H9 (cell line): ENCODE results near the gene PITX3. TPM values are rescaled to one million over a fixed set of nuclear protein-coding genes. Genes with fewer than 3 reads are reported as not detected.

Experiments used
- DNase-seq: peaks from one replicate; pipeline ENCODE4 v3.0.0-alpha.2; 2017
- H2AFZ ChIP-seq: one replicate; pipeline ENCODE4 v1.6.1; 2013; ENCODE audit warnings: mild to moderate bottlenecking, low read length, control low read depth, moderate library complexity
- H2AK5ac ChIP-seq: 2 replicates; pipeline ENCODE4 v1.6.1; 2013; ENCODE audit warnings: low read length, control low read depth, mixed read lengths; ENCODE audit not compliant: insufficient read length
- H2BK120ac ChIP-seq: one replicate; pipeline ENCODE4 v1.6.1; 2013; ENCODE audit warnings: low read depth, mild to moderate bottlenecking, low read length, control low read depth, inconsistent platforms; ENCODE audit not compliant: poor library complexity, severe bottlenecking
- H2BK12ac ChIP-seq: 2 replicates; pipeline ENCODE4 v1.6.1; 2013; ENCODE audit warnings: low read length, control low read depth, mixed read lengths, low read depth; ENCODE audit not compliant: insufficient read length
- H2BK15ac ChIP-seq: 2 replicates; pipeline ENCODE4 v1.6.1; 2013; ENCODE audit warnings: low read depth, low read length, control low read depth
- H2BK20ac ChIP-seq: one replicate; pipeline ENCODE4 v1.6.1; 2013; ENCODE audit warnings: low read depth, mild to moderate bottlenecking, low read length, control low read depth, inconsistent platforms; ENCODE audit not compliant: poor library complexity, severe bottlenecking
- H2BK5ac ChIP-seq: 2 replicates; pipeline ENCODE4 v1.6.1; 2013; ENCODE audit warnings: low read length, control low read depth, mixed read lengths; ENCODE audit not compliant: insufficient read length
- H3K14ac ChIP-seq: 2 replicates; pipeline ENCODE4 v1.6.1; 2013; ENCODE audit warnings: low read length, control low read depth; ENCODE audit not compliant: insufficient read depth
- H3K18ac ChIP-seq: 2 replicates; pipeline ENCODE4 v1.6.1; 2013; ENCODE audit warnings: low read depth, mild to moderate bottlenecking, mixed read lengths, low read length, control low read depth; ENCODE audit not compliant: insufficient read length
- H3K23ac ChIP-seq: 2 replicates; pipeline ENCODE4 v1.6.1; 2013; ENCODE audit warnings: low read length, control low read depth, mixed read lengths, low read depth; ENCODE audit not compliant: insufficient read length
- H3K23me2 ChIP-seq: 2 replicates; pipeline ENCODE4 v1.6.1; 2013; ENCODE audit warnings: low read depth, mild to moderate bottlenecking, mixed read lengths, low read length, control low read depth; ENCODE audit not compliant: insufficient read length, poor library complexity, severe bottlenecking
- H3K27ac ChIP-seq: 2 replicates; pipeline ENCODE4 v1.5.1; 2013; ENCODE audit warnings: low read length, control low read depth, mixed read lengths, low read depth; ENCODE audit not compliant: insufficient read length
- H3K27me3 ChIP-seq: 2 replicates; pipeline ENCODE4 v1.6.1; 2013; ENCODE audit warnings: low read length, control low read depth, inconsistent platforms; ENCODE audit not compliant: insufficient read depth
- H3K4ac ChIP-seq: 2 replicates; pipeline ENCODE4 v1.6.1; 2013; ENCODE audit warnings: low read depth, mild to moderate bottlenecking, control low read depth, inconsistent platforms, low read length, moderate library complexity
- H3K4me1 ChIP-seq: 2 replicates; pipeline ENCODE4 v1.6.1; 2013; ENCODE audit warnings: low read length, control low read depth, inconsistent platforms; ENCODE audit not compliant: insufficient read depth
- H3K4me2 ChIP-seq: 2 replicates; pipeline ENCODE4 v1.6.1; 2013; ENCODE audit warnings: low read length, control low read depth, mixed read lengths; ENCODE audit not compliant: insufficient read length, insufficient read depth
- H3K56ac ChIP-seq: 2 replicates; pipeline ENCODE4 v1.6.1; 2013; ENCODE audit warnings: low read depth, mild to moderate bottlenecking, mixed read lengths, low read length, control low read depth; ENCODE audit not compliant: insufficient read length
- H3K79me1 ChIP-seq: 2 replicates; pipeline ENCODE4 v1.6.1; 2013; ENCODE audit warnings: low read depth, mild to moderate bottlenecking, moderate library complexity, low read length, control low read depth, inconsistent platforms; ENCODE audit not compliant: insufficient read depth, poor library complexity, severe bottlenecking
- H3K79me2 ChIP-seq: 2 replicates; pipeline ENCODE4 v1.6.1; 2013; ENCODE audit warnings: low read length, control low read depth, inconsistent platforms; ENCODE audit not compliant: insufficient read depth
- H3K9ac ChIP-seq: 2 replicates; pipeline ENCODE4 v1.6.1; 2013; ENCODE audit warnings: low read length, control low read depth, mixed read lengths; ENCODE audit not compliant: insufficient read length; ENCODE audit errors: extremely low read depth
- H3K9me3 ChIP-seq: one replicate; pipeline ENCODE4 v1.6.1; 2013; ENCODE audit warnings: low read depth, low read length, inconsistent platforms; ENCODE audit not compliant: control insufficient read depth
- H3T11ph ChIP-seq: one replicate; pipeline ENCODE4 v1.6.1; 2013; ENCODE audit warnings: mild to moderate bottlenecking, low read length, control low read depth, inconsistent platforms
- H4K20me1 ChIP-seq: one replicate; pipeline ENCODE4 v1.6.1; 2013; ENCODE audit not compliant: control insufficient read depth, insufficient read length, insufficient read depth
- H4K5ac ChIP-seq: 2 replicates; pipeline ENCODE4 v1.6.1; 2013; ENCODE audit warnings: low read depth, mild to moderate bottlenecking, mixed read lengths, low read length, control low read depth; ENCODE audit not compliant: insufficient read length
- H4K8ac ChIP-seq: replicated peaks from 2 replicates; pipeline ENCODE4 v1.6.1; 2013; ENCODE audit warnings: low read length, control low read depth, mixed read lengths, low read depth; ENCODE audit not compliant: insufficient read length
- H4K91ac ChIP-seq: 2 replicates; pipeline ENCODE4 v1.6.1; 2013; ENCODE audit warnings: low read depth, mild to moderate bottlenecking, moderate library complexity, mixed read lengths, low read length, control low read depth; ENCODE audit not compliant: insufficient read length
- H3K27ac Mint-ChIP-seq, 3 experiments: 2 replicates in 2 of 3; 3 replicates in 1 of 3; pipeline ENCODE4 v1.8.0; 2020 to 2021; ENCODE audit warnings: mixed read lengths in 3 of 3, mild to moderate bottlenecking in 1 of 3, moderate library complexity in 1 of 3
- H3K27me3 Mint-ChIP-seq: 2 replicates; pipeline ENCODE4 v1.8.0; 2021; ENCODE audit warnings: low read depth, mild to moderate bottlenecking, moderate library complexity, mixed read lengths
- H3K36me3 Mint-ChIP-seq, 3 experiments: 2 replicates in 2 of 3; 3 replicates in 1 of 3; pipeline ENCODE4 v1.8.0; 2020 to 2021; ENCODE audit warnings: low read depth in 3 of 3, mixed read lengths in 3 of 3; ENCODE audit not compliant: insufficient read depth in 1 of 3
- H3K4me1 Mint-ChIP-seq, 2 experiments: 2 replicates each; pipeline ENCODE4 v1.8.0; 2020; ENCODE audit warnings: mixed read lengths in 2 of 2
- H3K4me3 Mint-ChIP-seq, 2 experiments: 2 replicates in 1 of 2; 3 replicates in 1 of 2; pipeline ENCODE4 v1.8.0; 2020 to 2021; ENCODE audit warnings: mild to moderate bottlenecking in 2 of 2, mixed read lengths in 2 of 2, moderate library complexity in 1 of 2
- H3K9me3 Mint-ChIP-seq, 2 experiments: 2 replicates in 1 of 2; 3 replicates in 1 of 2; pipeline ENCODE4 v1.8.0; 2020; ENCODE audit warnings: mild to moderate bottlenecking in 2 of 2, mixed read lengths in 2 of 2, moderate library complexity in 1 of 2
- WGBS: extraction: QIAGEN DNeasy Blood & Tissue Kit; methylation state at CpG from one replicate; pipeline ENCODE4 v1.1.7; 2013; ENCODE audit warnings: missing lambda C conversion rate, low lambda C conversion rate, mixed read lengths; ENCODE audit not compliant: insufficient read length; ENCODE audit errors: extremely low coverage; 5-methylcytosine and 5-hydroxymethylcytosine counted together
- total RNA-seq: library from RNA; stranded (reverse); gene quantifications from 2 replicates; pipeline ENCODE4 v1.2.1, GENCODE V29; 2021
- TF ChIP-seq, protein P1 (sequence below): fragments of 200-600 bp; sonication (generic); conservative IDR thresholded peaks from 3 replicates; pipeline ENCODE4 v1.8.0; 2021; ENCODE audit warnings: antibody characterized with exemption, mild to moderate bottlenecking

PITX3 gene
- total RNA-seq, 1 experiment from 2014 or later: not detected

GRCh38 chr10:102240467-102241031 lies 763 bp downstream of the PITX3 start:
- H3K79me1 ChIP-seq: no peaks in the 10 kb centered on the region
- H2BK15ac ChIP-seq: no peak overlapping the region
- peak overlapping the region; percentile 82 for H3K4me2 ChIP-seq
- peaks cover 58% of the 10 kb centered on the region for H3K27me3 ChIP-seq
- H3K23ac ChIP-seq: no peak overlapping the region
- no peaks in the 10 kb centered on the region for H3K9me3 Mint-ChIP-seq
- peaks cover 86% of the 10 kb centered on the region for H3K27me3 Mint-ChIP-seq
- H3K79me2 ChIP-seq: no peaks in the 10 kb centered on the region
- H3K27ac ChIP-seq: no peak overlapping the region
- DNase-seq: peak; percentile 41
- H4K8ac ChIP-seq: no peak overlapping the region
- H3K36me3 Mint-ChIP-seq: no peaks in the 10 kb centered on the region; a peak in 1 of 7 replicates
- H2BK5ac ChIP-seq: no peak overlapping the region
- no peak overlapping the region for H3K9ac ChIP-seq
- no peak overlapping the region for H3K56ac ChIP-seq
- H4K20me1 ChIP-seq: no peaks in the 10 kb centered on the region
- no peak overlapping the region for H2BK12ac ChIP-seq
- WGBS: no CpG with 5 or more reads among the region's 39 CpGs
- no peaks in the 10 kb centered on the region for H3K4me1 ChIP-seq
- H4K91ac ChIP-seq: no peak overlapping the region
- H3T11ph ChIP-seq: no peak overlapping the region
- H3K18ac ChIP-seq: no peak overlapping the region
- peak overlapping the region; percentile 59 to 86 for H3K4me3 Mint-ChIP-seq
- TF ChIP-seq, protein P1, sequence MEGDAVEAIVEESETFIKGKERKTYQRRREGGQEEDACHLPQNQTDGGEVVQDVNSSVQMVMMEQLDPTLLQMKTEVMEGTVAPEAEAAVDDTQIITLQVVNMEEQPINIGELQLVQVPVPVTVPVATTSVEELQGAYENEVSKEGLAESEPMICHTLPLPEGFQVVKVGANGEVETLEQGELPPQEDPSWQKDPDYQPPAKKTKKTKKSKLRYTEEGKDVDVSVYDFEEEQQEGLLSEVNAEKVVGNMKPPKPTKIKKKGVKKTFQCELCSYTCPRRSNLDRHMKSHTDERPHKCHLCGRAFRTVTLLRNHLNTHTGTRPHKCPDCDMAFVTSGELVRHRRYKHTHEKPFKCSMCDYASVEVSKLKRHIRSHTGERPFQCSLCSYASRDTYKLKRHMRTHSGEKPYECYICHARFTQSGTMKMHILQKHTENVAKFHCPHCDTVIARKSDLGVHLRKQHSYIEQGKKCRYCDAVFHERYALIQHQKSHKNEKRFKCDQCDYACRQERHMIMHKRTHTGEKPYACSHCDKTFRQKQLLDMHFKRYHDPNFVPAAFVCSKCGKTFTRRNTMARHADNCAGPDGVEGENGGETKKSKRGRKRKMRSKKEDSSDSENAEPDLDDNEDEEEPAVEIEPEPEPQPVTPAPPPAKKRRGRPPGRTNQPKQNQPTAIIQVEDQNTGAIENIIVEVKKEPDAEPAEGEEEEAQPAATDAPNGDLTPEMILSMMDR: no peak
- H3K4me1 Mint-ChIP-seq: peaks cover 19 to 22% of the 10 kb centered on the region in 2 experiments
- H4K5ac ChIP-seq: no peak overlapping the region
- H3K4ac ChIP-seq: no peak overlapping the region
- H3K23me2 ChIP-seq: peaks cover 13% of the 10 kb centered on the region
- H2BK20ac ChIP-seq: no peak overlapping the region
- H2AFZ ChIP-seq: no peak overlapping the region
- H3K14ac ChIP-seq: no peak overlapping the region
- H3K9me3 ChIP-seq: no peaks in the 10 kb centered on the region
- no peak overlapping the region for H2BK120ac ChIP-seq
- no peak overlapping the region; a peak in 1 of 7 replicates for H3K27ac Mint-ChIP-seq
- no peak overlapping the region for H2AK5ac ChIP-seq
